HepG2 (cell line): ENCODE measurements around the gene ADGRB3. TPM values are rescaled to one million over a fixed set of nuclear protein-coding genes. Genes with fewer than 3 reads are reported as not detected.

Experiments
- ATAC-seq: fragments of 200-7000 bp; cut with Tn5 transposase; 3 replicates; pipeline ENCODE4 v1.9.1; 2020; ENCODE audit warnings: mild to moderate bottlenecking, moderate library complexity
- BruUV-seq: library from RNA; stranded (reverse); fragments of 400-500 nt; replicated peaks from 2 replicates; lab custom pipeline; 2021; lab: Mats Ljungman, UMichigan
- CTCF ChIA-PET: fragments of 300-600 bp; formaldehyde crosslinking; extraction: SDS; loops from one replicate; lab custom pipeline; 2021; ENCODE audit warnings: low total read pairs, inconsistent platforms, low intra/inter-chr PET ratio; lab: Yijun Ruan, JAX
- POLR2A ChIA-PET: fragments of 350-600 bp; sonication (Branson Sonifier 250); formaldehyde crosslinking; loops from one replicate; lab custom pipeline; 2020; ENCODE audit warnings: antibody characterized with exemption, inconsistent platforms; lab: Yijun Ruan, JAX
- DNase-seq: peaks from one replicate; pipeline ENCODE4 v3.0.0-alpha.2; 2015; ENCODE audit warnings: low spot score
- FAIRE-seq: peaks from 3 replicates; lab custom pipeline; 2011; peaks lifted over from hg19 to GRCh38; lab: Jason Lieb, UNC
- H2AFZ ChIP-seq: one replicate; pipeline ENCODE4 v1.6.1; 2011; ENCODE audit warnings: low read length, inconsistent platforms
- H3K27ac ChIP-seq: fragments of 300-600 bp; 3 replicates; pipeline ENCODE4 v1.8.0; 2011; ENCODE audit warnings: mixed run types, mild to moderate bottlenecking, mixed read lengths, low read length, inconsistent platforms; ENCODE audit not compliant: insufficient read depth; ENCODE audit errors: extremely low read length
- H3K27me3 ChIP-seq, 2 experiments: fragments of 200-600 bp in 1 of 2; 2 replicates in 1 of 2; 3 replicates in 1 of 2; pipeline versions ENCODE4 v1.6.0 to v1.8.0; 2011; ENCODE audit warnings: low read length in 2 of 2, mild to moderate bottlenecking in 2 of 2, moderate library complexity in 2 of 2, inconsistent platforms in 1 of 2; ENCODE audit not compliant: insufficient read depth in 2 of 2, control insufficient read depth in 1 of 2
- H3K36me3 ChIP-seq, 2 experiments: fragments of 200-600 bp in 1 of 2; replicated peaks in 1 of 2; 2 replicates in 1 of 2; 3 replicates in 1 of 2; pipeline versions ENCODE4 v1.5.1 to v1.8.0; 2011; ENCODE audit warnings: low read length in 2 of 2, inconsistent platforms in 1 of 2; ENCODE audit not compliant: insufficient read depth in 2 of 2, control insufficient read depth in 1 of 2
- H3K4me1 ChIP-seq: 2 replicates; pipeline ENCODE4 v1.5.1; 2012; ENCODE audit warnings: low read length, inconsistent platforms; ENCODE audit not compliant: insufficient read depth
- H3K4me2 ChIP-seq: 2 replicates; pipeline ENCODE4 v1.6.0; 2011; ENCODE audit warnings: low read depth, low read length, inconsistent platforms
- H3K4me3 ChIP-seq, 3 experiments: fragments of 200-600 bp in 1 of 3; sonication (generic), shearing (Covaris generic) in 1 of 3; replicated peaks in 1 of 3; 2 replicates each; pipeline ENCODE4 v1.5.1; 2011 to 2016; ENCODE audit warnings: low read length in 3 of 3, inconsistent platforms in 2 of 3, low read depth in 2 of 3, mild to moderate bottlenecking in 2 of 3, control low read depth in 1 of 3, mixed read lengths in 1 of 3; ENCODE audit not compliant: insufficient read depth in 1 of 3
- H3K79me2 ChIP-seq: one replicate; pipeline ENCODE4 v1.6.1; 2011; ENCODE audit warnings: low read length, inconsistent platforms; ENCODE audit not compliant: insufficient read depth
- H3K9ac ChIP-seq: 2 replicates; pipeline ENCODE4 v1.6.0; 2011; ENCODE audit warnings: mild to moderate bottlenecking, low read depth, low read length, inconsistent platforms; ENCODE audit not compliant: insufficient read depth
- H3K9me3 ChIP-seq: 2 replicates; pipeline ENCODE4 v1.5.1; 2012; ENCODE audit warnings: mild to moderate bottlenecking, low read length
- H4K20me1 ChIP-seq: 2 replicates; pipeline ENCODE4 v1.6.0; 2011; ENCODE audit warnings: inconsistent platforms, mild to moderate bottlenecking, low read length, moderate library complexity; ENCODE audit not compliant: insufficient read depth
- AGO1 ChIP-seq: fragments of 200-400 bp; formaldehyde crosslinking; IDR thresholded peaks from 2 replicates; pipeline ENCODE4 v1.6.1; 2017; ENCODE audit warnings: mild to moderate bottlenecking, low read depth, low read length, moderate library complexity; ENCODE audit not compliant: poor library complexity, severe bottlenecking
- CREB1 ChIP-seq, 2 experiments: fragments of 450-650 bp in 1 of 2; IDR thresholded peaks; 2 replicates each; pipeline ENCODE4 v1.6.1; 2016 to 2017; ENCODE audit warnings: control low read depth in 1 of 2, mild to moderate bottlenecking in 1 of 2, missing compliant biosample characterization in 1 of 2, missing genetic modification characterization in 1 of 2
- FOSL2 ChIP-seq: sonication (generic); formaldehyde crosslinking; IDR thresholded peaks from 2 replicates; pipeline ENCODE4 v1.4.0; 2020; ENCODE audit warnings: missing genetic modification reagents
- REL ChIP-seq: sonication (generic); formaldehyde crosslinking; conservative IDR thresholded peaks from 2 replicates; pipeline ENCODE4 v1.8.0; 2022; ENCODE audit warnings: mild to moderate bottlenecking, missing genetic modification reagents, moderate library complexity
- SMAD1 ChIP-seq: sonication (generic); formaldehyde crosslinking; IDR thresholded peaks from 2 replicates; pipeline ENCODE4 v1.4.0; 2020; ENCODE audit warnings: missing genetic modification reagents, low read depth, mild to moderate bottlenecking, borderline replicate concordance
- SRSF4 ChIP-seq: fragments of 200-400 bp; formaldehyde crosslinking; IDR thresholded peaks from one replicate; pipeline ENCODE4 v1.6.1; 2018; ENCODE audit warnings: mild to moderate bottlenecking, low read depth, low read length, moderate library complexity; ENCODE audit not compliant: poor library complexity, severe bottlenecking
- TCF7L2 ChIP-seq: IDR thresholded peaks from 2 replicates; pipeline ENCODE4 v1.6.1; 2011; ENCODE audit warnings: mild to moderate bottlenecking, low read depth, low read length, moderate library complexity
- THAP11 ChIP-seq: IDR thresholded peaks from 2 replicates; pipeline ENCODE4 v1.6.1; 2016; ENCODE audit warnings: missing biosample characterization, missing genetic modification reagents
- XRCC5 ChIP-seq: fragments of 200-400 bp; formaldehyde crosslinking; optimal IDR thresholded peaks from 2 replicates; pipeline ENCODE3; 2017; ENCODE audit warnings: mild to moderate bottlenecking, low read length
- ZNF607 ChIP-seq: sonication (generic); formaldehyde crosslinking; IDR thresholded peaks from 2 replicates; pipeline ENCODE4 v1.5.1; 2020; ENCODE audit warnings: missing genetic modification reagents, mild to moderate bottlenecking, borderline replicate concordance
- ZNF629 ChIP-seq: sonication (generic); formaldehyde crosslinking; conservative IDR thresholded peaks from 2 replicates; pipeline ENCODE4 v1.5.0; 2020; ENCODE audit warnings: missing genetic modification reagents
- ZNF670 ChIP-seq: sonication (generic); formaldehyde crosslinking; IDR thresholded peaks from 2 replicates; pipeline ENCODE4 v1.8.0; 2022; ENCODE audit warnings: mild to moderate bottlenecking, missing genetic modification reagents, borderline replicate concordance
- ZNF816 ChIP-seq: sonication (generic); formaldehyde crosslinking; IDR thresholded peaks from 2 replicates; pipeline ENCODE4 v1.8.0; 2022; ENCODE audit warnings: missing genetic modification reagents, mild to moderate bottlenecking, borderline replicate concordance
- ZNF850 ChIP-seq: sonication (generic); formaldehyde crosslinking; conservative IDR thresholded peaks from 2 replicates; pipeline ENCODE4 v1.9.0; 2021; ENCODE audit warnings: mild to moderate bottlenecking, missing genetic modification reagents
- WGBS: methylation state at CpG from one replicate; pipeline ENCODE4 v1.1.6; 2017; ENCODE audit warnings: low lambda C conversion rate; 5-methylcytosine and 5-hydroxymethylcytosine counted together
- in situ Hi-C: cut with HindIII; loops from 2 replicates; pipeline ENCODE4 v1.10.0; 2017; ENCODE audit warnings: low pct_unique_long_range_greater_than_20kb; ENCODE audit not compliant: extremely low pct_ligation_motif_present
- intact Hi-C: fragments of 100-400 bp; cut with micrococcal nuclease; formaldehyde crosslinking; loops from one replicate; pipeline ENCODE4 v1.10.0; 2022; ENCODE audit not compliant: unreplicated experiment
- polyA plus RNA-seq, 8 experiments: library from polyadenylated mRNA; depleted of rRNA in 3 of 8; stranded (reverse) in 7 of 8; unstranded in 1 of 8; fragments of >200 nt; fragmentation: Illumina TruSeq in 4 of 8; extraction: Trizol in 4 of 8; gene quantifications; 2 replicates each; pipeline versions ENCODE4 v1.2.1 to v1.2.3, GENCODE V29; 2011 to 2016; ENCODE audit warnings: low read depth in 4 of 8, missing spikeins in 1 of 8, mixed read lengths in 1 of 8; ENCODE audit not compliant: insufficient read depth in 1 of 8
- total RNA-seq, 5 experiments: library from RNA; depleted of rRNA; stranded (reverse); fragments of >200 nt; fragmentation: Illumina TruSeq; extraction: Trizol; gene quantifications; 2 replicates each; pipeline ENCODE4 v1.2.3, GENCODE V29; 2016; ENCODE audit warnings: low read depth in 1 of 5
- TF ChIP-seq, protein P1 (sequence below): IDR thresholded peaks from 2 replicates; pipeline ENCODE4 v1.6.1; 2016; ENCODE audit warnings: mild to moderate bottlenecking
- TF ChIP-seq, protein P2 (sequence below): sonication (generic); formaldehyde crosslinking; IDR thresholded peaks from 2 replicates; pipeline ENCODE4 v1.8.1; 2022; ENCODE audit warnings: mild to moderate bottlenecking, missing genetic modification reagents
- TF ChIP-seq, protein P3 (sequence below): sonication (generic); formaldehyde crosslinking; conservative IDR thresholded peaks from 2 replicates; pipeline ENCODE4 v1.4.0; 2020; ENCODE audit warnings: missing genetic modification reagents

The ADGRB3 gene
- total and polyA plus RNA-seq, 2 of the 13 experiments (the other 11 are each of a cell fraction or from before 2014, with no cell fraction given), result not detected

DNA sequence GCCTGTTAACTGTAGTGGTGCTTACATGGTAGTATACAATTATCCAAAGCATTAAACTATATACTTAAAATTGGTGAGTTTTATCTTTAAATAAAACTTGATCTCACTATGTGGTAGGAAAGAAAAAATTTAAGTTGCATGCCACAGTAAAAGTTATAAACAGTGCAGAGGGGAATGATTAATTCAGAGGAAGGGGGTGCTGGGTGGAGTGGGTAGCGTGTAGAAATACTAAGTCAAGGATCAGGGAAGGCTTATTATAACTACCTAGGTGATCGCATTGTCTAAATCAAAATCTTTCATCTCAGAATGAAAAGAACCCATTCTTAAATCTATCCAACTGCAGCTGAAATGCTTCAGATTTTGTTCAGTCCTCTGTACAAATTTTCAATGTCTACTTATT lies 428.3 kb downstream of the ADGRB3 start (continued):
- TF ChIP-seq CREB1 (IDR thresholded peaks at IDR 0.05), result no peak
- no peak for TF ChIP-seq CREB1 (CRISPR knock-in tag; IDR thresholded peaks at IDR 0.05)
- TF ChIP-seq, protein P1, sequence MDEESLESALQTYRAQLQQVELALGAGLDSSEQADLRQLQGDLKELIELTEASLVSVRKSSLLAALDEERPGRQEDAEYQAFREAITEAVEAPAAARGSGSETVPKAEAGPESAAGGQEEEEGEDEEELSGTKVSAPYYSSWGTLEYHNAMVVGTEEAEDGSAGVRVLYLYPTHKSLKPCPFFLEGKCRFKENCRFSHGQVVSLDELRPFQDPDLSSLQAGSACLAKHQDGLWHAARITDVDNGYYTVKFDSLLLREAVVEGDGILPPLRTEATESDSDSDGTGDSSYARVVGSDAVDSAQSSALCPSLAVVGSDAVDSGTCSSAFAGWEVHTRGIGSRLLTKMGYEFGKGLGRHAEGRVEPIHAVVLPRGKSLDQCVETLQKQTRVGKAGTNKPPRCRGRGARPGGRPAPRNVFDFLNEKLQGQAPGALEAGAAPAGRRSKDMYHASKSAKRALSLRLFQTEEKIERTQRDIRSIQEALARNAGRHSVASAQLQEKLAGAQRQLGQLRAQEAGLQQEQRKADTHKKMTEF (CRISPR knock-in tag), result no peak
- no peak for TF ChIP-seq REL (CRISPR knock-in tag)
- TF ChIP-seq FOSL2 (CRISPR knock-in tag), result no peak
- TF ChIP-seq, protein P2, sequence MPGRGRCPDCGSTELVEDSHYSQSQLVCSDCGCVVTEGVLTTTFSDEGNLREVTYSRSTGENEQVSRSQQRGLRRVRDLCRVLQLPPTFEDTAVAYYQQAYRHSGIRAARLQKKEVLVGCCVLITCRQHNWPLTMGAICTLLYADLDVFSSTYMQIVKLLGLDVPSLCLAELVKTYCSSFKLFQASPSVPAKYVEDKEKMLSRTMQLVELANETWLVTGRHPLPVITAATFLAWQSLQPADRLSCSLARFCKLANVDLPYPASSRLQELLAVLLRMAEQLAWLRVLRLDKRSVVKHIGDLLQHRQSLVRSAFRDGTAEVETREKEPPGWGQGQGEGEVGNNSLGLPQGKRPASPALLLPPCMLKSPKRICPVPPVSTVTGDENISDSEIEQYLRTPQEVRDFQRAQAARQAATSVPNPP (CRISPR knock-in tag), result no peak
- no peak for TF ChIP-seq ZNF607
- TF ChIP-seq ZNF629 (CRISPR knock-in tag), result no peak
- no peak for TF ChIP-seq ZNF670
- TF ChIP-seq, all 625 proteins: peak for 0

DNA sequence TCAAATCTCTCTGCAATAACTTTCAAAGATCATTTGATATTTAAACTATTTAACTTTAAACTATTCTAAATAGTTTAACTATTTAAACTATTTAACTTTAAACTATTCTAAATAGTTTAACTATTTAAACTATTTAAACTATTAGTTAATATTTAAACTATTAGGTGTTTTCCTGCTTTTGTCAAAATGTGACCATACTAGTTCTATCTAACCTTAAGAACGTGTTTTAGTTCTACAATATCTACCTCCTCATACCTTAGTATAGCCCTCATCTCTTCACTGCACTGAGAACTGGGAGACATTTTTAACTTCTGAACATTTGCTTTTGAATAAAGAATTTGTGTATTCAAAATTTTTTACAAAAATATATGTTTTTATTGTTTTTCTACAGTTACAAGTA lies 429.1 kb downstream of the ADGRB3 start:
- Histone ChIP-seq H3K9ac (no peak overlapping the region), H2AFZ (no peak overlapping the region), H3K27ac (no peak overlapping the region), H3K4me3 (no peak overlapping the region), H3K4me1 (no peaks in the 10 kb centered on the region), H4K20me1 (no peaks in the 10 kb centered on the region), H3K4me2 (no peak overlapping the region), H3K36me3 (no peaks in the 10 kb centered on the region), H3K27me3 (no peaks in the 10 kb centered on the region), H3K79me2 (no peaks in the 10 kb centered on the region), H3K9me3 (no peaks in the 10 kb centered on the region)
- intact Hi-C loops (no loop called here), in situ Hi-C loops (no loop called here)
- WGBS, result 0% methylated on average over 1 of the region's 1 CpG
- CTCF ChIA-PET, result no interaction called here
- POLR2A ChIA-PET, result no interaction called here
- no peak for DNase-seq
- no peak for FAIRE-seq
- BruUV-seq, result no TSS peak
- no peak for ATAC-seq
- TF ChIP-seq, protein P3, sequence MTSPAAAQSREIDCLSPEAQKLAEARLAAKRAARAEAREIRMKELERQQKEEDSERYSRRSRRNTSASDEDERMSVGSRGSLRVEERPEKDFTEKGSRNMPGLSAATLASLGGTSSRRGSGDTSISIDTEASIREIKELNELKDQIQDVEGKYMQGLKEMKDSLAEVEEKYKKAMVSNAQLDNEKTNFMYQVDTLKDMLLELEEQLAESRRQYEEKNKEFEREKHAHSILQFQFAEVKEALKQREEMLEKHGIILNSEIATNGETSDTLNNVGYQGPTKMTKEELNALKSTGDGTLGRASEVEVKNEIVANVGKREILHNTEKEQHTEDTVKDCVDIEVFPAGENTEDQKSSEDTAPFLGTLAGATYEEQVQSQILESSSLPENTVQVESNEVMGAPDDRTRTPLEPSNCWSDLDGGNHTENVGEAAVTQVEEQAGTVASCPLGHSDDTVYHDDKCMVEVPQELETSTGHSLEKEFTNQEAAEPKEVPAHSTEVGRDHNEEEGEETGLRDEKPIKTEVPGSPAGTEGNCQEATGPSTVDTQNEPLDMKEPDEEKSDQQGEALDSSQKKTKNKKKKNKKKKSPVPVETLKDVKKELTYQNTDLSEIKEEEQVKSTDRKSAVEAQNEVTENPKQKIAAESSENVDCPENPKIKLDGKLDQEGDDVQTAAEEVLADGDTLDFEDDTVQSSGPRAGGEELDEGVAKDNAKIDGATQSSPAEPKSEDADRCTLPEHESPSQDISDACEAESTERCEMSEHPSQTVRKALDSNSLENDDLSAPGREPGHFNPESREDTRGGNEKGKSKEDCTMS (CRISPR knock-in tag), result no peak
- TF ChIP-seq AGO1 (no peak), SMAD1 (no peak), ZNF850 (CRISPR knock-in tag) (no peak), SRSF4 (no peak), THAP11 (CRISPR knock-in tag) (no peak), TCF7L2 (no peak), XRCC5 (no peak), ZNF816 (CRISPR knock-in tag) (no peak)
